Activated CD4-positive, CD25-positive, alpha-beta regulatory T cell treated with anti-CD3 and anti-CD28 coated beads, Interleukin-2, amount 50 U/mL, for 72 hours (primary cell): ENCODE measurements around the gene OLIG2.

Experiments
- DNase-seq: peaks from one replicate; pipeline ENCODE4 v3.0.0; 2021

The OLIG2 gene

DNA sequence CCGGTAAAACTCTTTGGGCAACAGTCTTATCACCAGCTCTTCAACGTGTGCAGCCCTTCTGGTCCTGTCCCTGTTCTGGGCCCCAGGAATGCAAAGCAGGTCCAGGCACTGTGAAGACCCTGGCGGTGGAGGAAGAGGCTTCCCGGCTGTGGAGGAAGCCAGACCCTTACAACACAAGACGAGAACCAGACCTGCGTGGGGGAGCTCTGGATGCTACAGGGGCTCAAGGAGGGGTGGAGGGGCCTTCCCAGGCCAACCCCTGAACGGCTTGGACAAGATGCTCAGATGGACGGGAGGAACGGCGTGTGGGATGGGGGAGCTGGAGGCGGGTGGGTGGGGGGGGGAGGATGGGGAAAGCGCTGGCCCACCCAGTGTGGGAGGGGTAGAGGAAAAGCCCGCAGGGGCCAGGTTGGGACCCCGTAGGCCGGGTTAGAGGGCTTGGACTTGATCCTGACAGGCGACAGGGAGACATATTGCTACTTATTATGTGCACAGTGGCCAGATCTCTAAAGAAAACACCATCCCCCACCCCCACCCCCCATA, 5.1 kb upstream of the OLIG2 start:
- DNase-seq: no peak

DNA sequence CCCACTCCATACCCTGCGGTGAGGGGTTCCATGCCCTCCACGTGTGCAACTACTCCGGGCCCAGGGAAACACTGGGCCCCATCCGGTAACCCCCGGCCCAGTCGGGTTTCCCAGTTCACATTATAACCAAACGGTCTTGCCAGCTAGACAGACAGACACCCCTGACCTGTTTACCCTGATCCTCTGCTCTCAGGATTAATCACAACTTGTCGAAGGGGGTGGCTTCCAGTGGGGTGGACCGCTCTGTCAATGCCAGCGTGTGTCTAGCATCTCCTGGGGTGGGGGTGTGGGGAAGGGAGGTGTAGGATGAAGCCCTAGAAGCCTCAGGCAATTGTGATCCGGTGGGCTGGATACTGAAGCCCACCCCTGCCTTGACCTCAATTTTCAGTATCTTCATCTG, 4.6 kb upstream of the OLIG2 start:
- DNase-seq: no peak

DNA sequence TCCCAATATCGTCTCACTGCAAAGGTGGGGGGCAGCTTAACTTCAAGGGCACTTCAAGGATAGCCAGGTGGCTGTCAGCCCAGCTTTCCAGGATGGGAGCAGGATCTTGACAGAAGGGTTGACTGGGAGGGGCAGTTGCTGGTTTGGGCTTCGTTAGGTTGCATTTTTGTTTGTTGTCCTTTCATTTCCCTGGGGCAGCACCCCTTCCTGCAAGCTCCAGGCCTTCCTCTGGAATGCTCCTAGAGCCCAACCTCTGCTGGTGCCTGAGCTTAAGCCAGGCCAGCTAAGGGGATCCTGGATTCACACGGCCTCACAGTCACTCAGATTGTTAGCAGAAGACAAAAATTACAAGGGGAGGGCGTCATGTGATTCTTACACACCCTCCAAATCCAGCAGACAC, 4.1 kb upstream of the OLIG2 start:
- DNase-seq: no peak

DNA sequence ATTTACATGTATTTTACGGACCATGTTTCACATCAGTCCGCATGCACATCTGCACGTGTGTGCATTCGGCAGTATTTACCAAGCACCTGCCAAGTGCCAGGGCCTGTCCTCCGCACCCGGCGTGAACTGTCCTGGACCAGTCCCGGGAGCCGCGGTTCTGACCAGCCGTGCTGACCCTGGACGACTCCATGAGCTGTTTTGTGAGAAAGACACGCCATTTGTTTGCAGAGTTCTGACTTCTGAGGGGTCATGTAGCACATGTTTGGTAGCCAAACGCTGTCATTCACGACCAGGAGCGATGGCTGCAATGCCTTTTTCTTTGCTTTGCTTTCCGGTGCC, 3.3 kb upstream of the OLIG2 start:
- DNase-seq: no peak

DNA sequence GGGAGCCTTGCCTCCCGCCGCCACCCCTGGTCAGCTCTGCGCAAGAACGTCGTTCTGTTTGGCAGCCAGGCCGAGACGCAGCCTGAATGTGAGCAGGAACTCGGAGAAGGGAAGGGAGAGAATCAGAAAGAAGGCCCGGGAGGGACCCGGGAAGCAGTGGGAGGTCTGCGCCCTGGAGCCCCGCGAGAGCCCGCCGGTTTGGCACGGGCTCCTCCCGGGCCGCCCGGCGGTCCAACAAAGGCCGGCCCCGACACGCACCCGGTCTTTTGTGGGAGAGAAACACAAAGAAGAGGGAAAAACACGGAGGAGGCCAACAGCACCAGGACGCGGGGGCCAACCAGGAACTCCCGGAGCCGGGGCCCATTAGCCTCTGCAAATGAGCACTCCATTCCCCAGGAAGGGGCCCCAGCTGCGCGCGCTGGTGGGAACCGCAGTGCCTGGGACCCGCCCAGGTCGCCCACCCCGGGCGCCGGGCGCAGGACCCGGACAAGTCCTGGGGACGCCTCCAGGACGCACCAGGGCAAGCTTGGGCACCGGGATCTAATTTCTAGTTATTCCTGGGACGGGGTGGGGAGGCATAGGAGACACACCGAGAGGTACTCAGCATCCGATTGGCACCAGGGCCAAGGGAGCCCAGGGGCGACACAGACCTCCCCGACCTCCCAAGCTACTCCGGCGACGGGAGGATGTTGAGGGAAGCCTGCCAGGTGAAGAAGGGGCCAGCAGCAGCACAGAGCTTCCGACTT, 2.7 kb upstream of the OLIG2 start:
- no peak for DNase-seq

DNA sequence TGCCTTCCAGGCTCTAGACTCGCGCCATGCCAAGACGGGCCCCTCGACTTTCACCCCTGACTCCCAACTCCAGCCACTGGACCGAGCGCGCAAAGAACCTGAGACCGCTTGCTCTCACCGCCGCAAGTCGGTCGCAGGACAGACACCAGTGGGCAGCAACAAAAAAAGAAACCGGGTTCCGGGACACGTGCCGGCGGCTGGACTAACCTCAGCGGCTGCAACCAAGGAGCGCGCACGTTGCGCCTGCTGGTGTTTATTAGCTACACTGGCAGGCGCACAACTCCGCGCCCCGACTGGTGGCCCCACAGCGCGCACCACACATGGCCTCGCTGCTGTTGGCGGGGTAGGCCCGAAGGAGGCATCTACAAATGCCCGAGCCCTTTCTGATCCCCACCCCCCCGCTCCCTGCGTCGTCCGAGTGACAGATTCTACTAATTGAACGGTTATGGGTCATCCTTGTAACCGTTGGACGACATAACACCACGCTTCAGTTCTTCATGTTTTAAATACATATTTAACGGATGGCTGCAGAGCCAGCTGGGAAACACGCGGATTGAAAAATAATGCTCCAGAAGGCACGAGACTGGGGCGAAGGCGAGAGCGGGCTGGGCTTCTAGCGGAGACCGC, 2.0 kb upstream of the OLIG2 start:
- DNase-seq: no peak

DNA sequence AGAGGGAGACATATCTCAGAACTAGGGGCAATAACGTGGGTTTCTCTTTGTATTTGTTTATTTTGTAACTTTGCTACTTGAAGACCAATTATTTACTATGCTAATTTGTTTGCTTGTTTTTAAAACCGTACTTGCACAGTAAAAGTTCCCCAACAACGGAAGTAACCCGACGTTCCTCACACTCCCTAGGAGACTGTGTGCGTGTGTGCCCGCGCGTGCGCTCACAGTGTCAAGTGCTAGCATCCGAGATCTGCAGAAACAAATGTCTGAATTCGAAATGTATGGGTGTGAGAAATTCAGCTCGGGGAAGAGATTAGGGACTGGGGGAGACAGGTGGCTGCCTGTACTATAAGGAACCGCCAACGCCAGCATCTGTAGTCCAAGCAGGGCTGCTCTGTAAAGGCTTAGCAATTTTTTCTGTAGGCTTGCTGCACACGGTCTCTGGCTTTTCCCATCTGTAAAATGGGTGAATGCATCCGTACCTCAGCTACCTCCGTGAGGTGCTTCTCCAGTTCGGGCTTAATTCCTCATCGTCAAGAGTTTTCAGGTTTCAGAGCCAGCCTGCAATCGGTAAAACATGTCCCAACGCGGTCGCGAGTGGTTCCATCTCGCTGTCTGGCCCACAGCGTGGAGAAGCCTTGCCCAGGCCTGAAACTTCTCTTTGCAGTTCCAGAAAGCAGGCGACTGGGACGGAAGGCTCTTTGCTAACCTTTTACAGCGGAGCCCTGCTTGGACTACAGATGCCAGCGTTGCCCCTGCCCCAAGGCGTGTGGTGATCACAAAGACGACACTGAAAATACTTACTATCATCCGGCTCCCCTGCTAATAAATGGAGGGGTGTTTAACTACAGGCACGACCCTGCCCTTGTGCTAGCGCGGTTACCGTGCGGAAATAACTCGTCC, 1.3 kb upstream of the OLIG2 start:
- no peak for DNase-seq

DNA sequence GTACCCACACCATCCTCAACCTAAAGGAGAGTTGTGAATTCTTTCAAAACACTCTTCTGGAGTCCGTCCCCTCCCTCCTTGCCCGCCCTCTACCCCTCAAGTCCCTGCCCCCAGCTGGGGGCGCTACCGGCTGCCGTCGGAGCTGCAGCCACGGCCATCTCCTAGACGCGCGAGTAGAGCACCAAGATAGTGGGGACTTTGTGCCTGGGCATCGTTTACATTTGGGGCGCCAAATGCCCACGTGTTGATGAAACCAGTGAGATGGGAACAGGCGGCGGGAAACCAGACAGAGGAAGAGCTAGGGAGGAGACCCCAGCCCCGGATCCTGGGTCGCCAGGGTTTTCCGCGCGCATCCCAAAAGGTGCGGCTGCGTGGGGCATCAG, 638 bp upstream of the OLIG2 start:
- DNase-seq: no peak

DNA sequence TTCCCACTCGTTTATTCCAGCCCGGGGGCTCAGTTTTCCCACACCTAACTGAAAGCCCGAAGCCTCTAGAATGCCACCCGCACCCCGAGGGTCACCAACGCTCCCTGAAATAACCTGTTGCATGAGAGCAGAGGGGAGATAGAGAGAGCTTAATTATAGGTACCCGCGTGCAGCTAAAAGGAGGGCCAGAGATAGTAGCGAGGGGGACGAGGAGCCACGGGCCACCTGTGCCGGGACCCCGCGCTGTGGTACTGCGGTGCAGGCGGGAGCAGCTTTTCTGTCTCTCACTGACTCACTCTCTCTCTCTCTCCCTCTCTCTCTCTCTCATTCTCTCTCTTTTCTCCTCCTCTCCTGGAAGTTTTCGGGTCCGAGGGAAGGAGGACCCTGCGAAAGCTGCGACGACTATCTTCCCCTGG, 716 bp downstream of the OLIG2 start:
- no peak for DNase-seq

DNA sequence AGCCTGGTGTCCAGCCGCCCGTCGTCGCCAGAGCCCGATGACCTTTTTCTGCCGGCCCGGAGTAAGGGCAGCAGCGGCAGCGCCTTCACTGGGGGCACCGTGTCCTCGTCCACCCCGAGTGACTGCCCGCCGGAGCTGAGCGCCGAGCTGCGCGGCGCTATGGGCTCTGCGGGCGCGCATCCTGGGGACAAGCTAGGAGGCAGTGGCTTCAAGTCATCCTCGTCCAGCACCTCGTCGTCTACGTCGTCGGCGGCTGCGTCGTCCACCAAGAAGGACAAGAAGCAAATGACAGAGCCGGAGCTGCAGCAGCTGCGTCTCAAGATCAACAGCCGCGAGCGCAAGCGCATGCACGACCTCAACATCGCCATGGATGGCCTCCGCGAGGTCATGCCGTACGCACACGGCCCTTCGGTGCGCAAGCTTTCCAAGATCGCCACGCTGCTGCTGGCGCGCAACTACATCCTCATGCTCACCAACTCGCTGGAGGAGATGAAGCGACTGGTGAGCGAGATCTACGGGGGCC, 1.2 kb downstream of the OLIG2 start:
- DNase-seq: no peak

DNA sequence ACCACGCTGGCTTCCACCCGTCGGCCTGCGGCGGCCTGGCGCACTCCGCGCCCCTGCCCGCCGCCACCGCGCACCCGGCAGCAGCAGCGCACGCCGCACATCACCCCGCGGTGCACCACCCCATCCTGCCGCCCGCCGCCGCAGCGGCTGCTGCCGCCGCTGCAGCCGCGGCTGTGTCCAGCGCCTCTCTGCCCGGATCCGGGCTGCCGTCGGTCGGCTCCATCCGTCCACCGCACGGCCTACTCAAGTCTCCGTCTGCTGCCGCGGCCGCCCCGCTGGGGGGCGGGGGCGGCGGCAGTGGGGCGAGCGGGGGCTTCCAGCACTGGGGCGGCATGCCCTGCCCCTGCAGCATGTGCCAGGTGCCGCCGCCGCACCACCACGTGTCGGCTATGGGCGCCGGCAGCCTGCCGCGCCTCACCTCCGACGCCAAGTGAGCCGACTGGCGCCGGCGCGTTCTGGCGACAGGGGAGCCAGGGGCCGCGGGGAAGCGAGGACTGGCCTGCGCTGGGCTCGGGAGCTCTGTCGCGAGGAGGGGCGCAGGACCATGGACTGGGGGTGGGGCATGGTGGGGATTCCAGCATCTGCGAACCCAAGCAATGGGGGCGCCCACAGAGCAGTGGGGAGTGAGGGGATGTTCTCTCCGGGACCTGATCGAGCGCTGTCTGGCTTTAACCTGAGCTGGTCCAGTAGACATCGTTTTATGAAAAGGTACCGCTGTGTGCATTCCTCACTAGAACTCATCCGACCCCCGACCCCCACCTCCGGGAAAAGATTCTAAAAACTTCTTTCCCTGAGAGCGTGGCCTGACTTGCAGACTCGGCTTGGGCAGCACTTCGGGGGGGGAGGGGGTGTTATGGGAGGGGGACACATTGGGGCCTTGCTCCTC, 1.9 kb downstream of the OLIG2 start:
- no peak for DNase-seq

DNA sequence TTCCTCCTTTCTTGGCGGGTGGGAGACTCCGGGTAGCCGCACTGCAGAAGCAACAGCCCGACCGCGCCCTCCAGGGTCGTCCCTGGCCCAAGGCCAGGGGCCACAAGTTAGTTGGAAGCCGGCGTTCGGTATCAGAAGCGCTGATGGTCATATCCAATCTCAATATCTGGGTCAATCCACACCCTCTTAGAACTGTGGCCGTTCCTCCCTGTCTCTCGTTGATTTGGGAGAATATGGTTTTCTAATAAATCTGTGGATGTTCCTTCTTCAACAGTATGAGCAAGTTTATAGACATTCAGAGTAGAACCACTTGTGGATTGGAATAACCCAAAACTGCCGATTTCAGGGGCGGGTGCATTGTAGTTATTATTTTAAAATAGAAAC, 2.5 kb downstream of the OLIG2 start:
- DNase-seq: no peak

DNA sequence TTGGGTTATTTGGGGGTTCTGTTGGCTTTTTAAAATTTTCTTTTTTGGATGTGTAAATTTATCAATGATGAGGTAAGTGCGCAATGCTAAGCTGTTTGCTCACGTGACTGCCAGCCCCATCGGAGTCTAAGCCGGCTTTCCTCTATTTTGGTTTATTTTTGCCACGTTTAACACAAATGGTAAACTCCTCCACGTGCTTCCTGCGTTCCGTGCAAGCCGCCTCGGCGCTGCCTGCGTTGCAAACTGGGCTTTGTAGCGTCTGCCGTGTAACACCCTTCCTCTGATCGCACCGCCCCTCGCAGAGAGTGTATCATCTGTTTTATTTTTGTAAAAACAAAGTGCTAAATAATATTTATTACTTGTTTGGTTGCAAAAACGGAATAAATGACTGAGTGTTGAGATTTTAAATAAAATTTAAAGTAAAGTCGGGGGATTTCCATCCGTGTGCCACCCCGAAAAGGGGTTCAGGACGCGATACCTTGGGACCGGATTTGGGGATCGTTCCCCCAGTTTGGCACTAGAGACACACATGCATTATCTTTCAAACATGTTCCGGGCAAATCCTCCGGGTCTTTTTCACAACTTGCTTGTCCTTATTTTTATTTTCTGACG, 3.1 kb downstream of the OLIG2 start:
- no peak for DNase-seq

DNA sequence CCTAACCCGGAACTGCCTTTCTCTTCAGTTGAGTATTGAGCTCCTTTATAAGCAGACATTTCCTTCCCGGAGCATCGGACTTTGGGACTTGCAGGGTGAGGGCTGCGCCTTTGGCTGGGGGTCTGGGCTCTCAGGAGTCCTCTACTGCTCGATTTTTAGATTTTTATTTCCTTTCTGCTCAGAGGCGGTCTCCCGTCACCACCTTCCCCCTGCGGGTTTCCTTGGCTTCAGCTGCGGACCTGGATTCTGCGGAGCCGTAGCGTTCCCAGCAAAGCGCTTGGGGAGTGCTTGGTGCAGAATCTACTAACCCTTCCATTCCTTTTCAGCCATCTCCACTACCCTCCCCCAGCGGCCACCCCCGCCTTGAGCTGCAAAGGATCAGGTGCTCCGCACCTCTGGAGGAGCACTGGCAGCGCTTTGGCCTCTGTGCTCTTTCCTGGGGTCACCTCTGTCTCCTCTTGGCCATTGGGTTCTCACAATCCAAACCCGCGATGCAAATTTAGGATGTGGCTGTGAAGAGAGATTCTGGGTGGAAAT, 3.7 kb downstream of the OLIG2 start:
- DNase-seq: no peak

DNA sequence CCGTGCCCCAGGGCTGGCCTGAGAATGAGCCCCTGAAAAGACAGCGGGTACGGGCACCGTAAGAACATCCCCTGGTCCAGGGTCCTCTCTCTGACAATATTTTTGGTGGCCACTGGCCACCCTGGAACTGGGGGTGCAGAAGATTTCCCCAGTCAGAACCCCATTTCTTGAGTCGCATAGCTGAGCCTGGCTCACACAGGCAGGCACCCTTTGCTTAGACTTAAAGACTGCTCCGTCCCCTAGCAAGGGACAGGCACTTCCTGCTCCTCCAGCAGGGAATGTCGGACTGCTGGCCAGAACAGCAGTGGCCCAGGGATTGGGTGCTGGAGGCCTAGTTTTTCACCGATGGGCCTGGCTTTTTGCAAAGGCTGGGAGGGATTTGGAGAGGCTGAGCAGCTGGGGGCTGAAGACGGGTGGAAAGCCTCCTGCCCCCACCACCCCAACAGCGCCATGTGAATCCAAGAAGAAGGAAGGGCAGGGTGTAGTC, 4.3 kb downstream of the OLIG2 start:
- DNase-seq: no peak

DNA sequence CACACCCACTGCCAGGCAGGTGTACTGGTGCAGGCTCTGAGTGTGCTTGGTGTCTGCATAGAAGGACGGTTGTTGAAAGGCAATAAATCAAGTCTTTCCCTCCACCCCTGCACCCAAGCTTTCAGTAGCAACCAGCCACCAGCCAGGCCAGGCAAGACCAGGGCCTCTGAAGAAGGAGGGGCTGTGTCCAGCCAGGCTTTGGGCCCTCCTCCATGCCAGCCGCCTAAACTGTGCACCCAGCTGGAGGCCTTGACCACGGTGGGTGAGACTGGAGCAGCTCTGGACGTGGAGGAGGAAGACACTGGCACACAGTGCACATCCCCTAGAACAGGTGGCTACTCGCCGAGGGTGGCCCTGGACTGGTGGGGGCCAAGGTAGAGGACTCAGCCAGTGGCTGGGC, 4.9 kb downstream of the OLIG2 start:
- DNase-seq: no peak

DNA sequence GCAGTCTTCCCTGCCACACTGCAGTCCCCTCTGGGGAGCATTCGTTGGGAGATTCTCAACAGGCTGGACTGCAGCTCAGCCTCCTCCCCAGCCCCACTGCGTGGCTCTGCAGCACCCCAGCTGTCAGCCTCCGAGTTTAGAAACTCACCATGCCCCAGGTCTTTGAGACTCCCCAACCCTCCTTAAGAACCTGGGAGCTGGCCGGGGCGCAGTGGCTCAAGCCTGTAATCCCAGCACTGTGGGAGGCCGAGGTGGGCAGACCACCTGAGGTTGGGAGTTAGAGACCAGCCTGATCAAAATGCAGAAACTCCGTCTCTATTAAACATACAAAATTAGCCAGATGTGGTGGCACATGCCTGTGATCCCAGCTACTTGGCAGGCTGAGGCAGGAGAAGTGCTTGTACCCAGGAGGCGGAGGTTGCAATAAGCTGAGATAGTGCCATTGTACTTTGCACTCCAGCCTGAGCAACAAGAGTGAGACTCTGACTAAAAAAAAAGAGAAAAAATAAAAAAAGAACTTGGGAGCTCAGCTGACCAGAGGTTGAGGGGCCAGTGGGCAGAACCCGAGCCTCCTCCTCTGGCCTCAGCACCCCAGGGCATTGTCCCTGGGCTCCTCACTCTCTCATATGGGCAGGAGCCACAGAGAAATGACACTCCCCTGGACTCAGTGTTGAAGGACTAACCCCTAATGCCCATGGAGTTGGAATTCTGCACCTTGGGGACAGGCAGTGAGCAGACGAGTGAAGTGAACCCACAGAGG, 5.6 kb downstream of the OLIG2 start:
- no peak for DNase-seq

DNA sequence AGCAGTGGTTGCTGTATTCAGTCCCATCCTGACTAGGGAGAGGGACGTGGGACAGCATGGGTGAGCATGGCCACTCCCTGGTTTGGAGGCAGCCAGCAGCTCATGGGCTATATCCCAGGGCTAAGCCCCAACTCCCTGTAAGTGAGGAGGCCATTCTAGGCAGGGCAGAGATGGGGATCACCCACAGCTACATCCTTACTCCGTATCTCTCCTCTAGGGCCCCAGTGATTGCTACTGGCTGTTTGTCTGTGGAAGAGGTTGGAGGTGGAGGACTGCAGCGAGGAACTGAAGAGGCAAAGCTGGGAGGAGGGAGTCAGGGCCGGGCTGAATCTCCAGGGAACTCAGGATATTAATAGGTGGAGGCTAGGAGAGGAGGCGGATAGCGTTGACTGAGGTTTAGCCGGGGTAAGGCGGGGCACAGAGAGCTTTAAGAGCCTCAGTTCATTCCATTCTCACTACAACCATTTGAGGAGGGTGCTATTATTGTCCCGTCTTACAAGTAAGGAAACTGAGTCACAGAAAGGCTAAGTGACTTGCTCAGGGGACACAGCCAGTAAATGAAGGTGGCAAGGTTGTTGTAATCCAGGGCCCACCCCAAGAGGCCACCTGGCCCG, 6.8 kb downstream of the OLIG2 start:
- no peak for DNase-seq

DNA sequence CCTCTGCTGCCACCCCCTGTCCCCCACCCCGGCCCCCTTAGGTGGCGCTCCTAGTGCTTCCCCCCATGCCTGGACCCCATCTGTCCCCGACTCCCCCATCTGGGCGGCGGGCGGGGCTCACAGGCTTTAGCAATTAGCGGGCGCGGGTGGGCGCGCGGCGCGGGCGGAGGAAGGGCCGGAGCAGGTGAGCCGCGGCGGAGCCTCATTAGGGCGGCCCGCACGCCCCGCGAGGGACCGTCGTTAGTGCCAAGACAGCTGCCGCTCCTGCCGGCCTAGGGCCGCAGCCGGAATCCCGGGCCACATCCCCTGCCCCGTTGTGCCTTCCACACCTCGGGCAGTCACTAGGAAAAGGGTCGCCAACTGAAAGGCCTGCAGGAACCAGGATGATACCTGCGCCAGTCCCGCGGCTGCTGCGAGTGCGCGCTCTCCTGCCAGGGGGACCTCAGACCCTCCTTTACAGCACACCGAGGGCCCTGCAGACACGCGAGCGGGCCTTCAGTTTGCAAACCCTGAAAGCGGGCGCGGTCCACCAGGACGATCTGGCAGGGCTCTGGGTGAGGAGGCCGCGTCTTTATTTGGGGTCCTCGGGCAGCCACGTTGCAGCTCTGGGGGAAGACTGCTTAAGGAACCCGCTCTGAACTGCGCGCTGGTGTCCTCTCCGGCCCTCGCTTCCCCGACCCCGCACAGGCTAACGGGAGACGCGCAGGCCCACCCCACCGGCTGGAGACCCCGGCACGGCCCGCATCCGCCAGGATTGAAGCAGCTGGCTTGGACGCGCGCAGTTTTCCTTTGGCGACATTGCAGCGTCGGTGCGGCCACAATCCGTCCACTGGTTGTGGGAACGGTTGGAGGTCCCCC, 7.6 kb downstream of the OLIG2 start:
- no peak for DNase-seq
